Measurements from ENCODE around the gene PTGES3L. TPM values are rescaled to one million over a fixed set of nuclear protein-coding genes. Genes with fewer than 3 reads are reported as not detected.

PTGES3L gene
- total and polyA plus RNA-seq, 8 donors: 0.12 to 1.0 (median 0.29) TPM

GRCh38 chr17:42989726-42990652 lies 10.1 kb upstream of the PTGES3L start:
- WGBS, 2 donors: 86 to 90% methylated on average over 6 of the region's 6 CpGs
- H3K27ac ChIP-seq: no peak overlapping the region
- ATAC-seq (no peak), FAIRE-seq (no peak), DNase-seq (no peak)
- H3K4me1 ChIP-seq: no peaks in the 10 kb centered on the region
- H3K4me3 ChIP-seq: no peak overlapping the region
- H3K27me3 ChIP-seq: no peaks in the 10 kb centered on the region
- intact Hi-C loops (cut with DNase I): no loop called here
- H3K36me3 ChIP-seq: peaks cover 8 to 53% (median 17%) of the 10 kb centered on the region in 3 donors
- no peaks in the 10 kb centered on the region for H3K9me3 ChIP-seq
- no peak for TF ChIP-seq CTCF (IDR thresholded peaks at IDR 0.05)

GRCh38 chr17:42989141-42989540 lies 9.3 kb upstream of the PTGES3L start:
- no peak for ATAC-seq
- WGBS, 2 donors: 75% methylated on average over 5 of the region's 5 CpGs
- H3K4me3 ChIP-seq: no peak overlapping the region
- no peak for DNase-seq
- peaks cover 8 to 53% (median 17%) of the 10 kb centered on the region in 3 donors for H3K36me3 ChIP-seq
- intact Hi-C loops (cut with DNase I): no loop called here
- H3K27me3 ChIP-seq: no peaks in the 10 kb centered on the region
- H3K9me3 ChIP-seq: no peaks in the 10 kb centered on the region
- H3K27ac ChIP-seq: no peak overlapping the region
- FAIRE-seq: no peak
- TF ChIP-seq CTCF (IDR thresholded peaks at IDR 0.05): no peak
- H3K4me1 ChIP-seq: peaks cover 0 to 6% (median 0%) of the 10 kb centered on the region in 3 donors

GRCh38 chr17:42985225-42985624 lies 5.3 kb upstream of the PTGES3L start:
- no peak for FAIRE-seq
- no peak for DNase-seq
- TF ChIP-seq CTCF (IDR thresholded peaks at IDR 0.05): no peak
- Histone ChIP-seq H3K36me3 (peaks cover 0 to 31% (median 17%) of the 10 kb centered on the region in 3 donors), H3K4me3 (no peak overlapping the region), H3K9me3 (no peaks in the 10 kb centered on the region), H3K27me3 (no peaks in the 10 kb centered on the region), H3K4me1 (peaks cover 0 to 20% (median 9%) of the 10 kb centered on the region in 3 donors), H3K27ac (peak overlapping the region in 1 of 4 donors; percentile 57)
- intact Hi-C loops (cut with DNase I): no loop called here
- peak in 1 of 4 donors; percentile 17 for ATAC-seq
- WGBS, 2 donors: 0% methylated on average over 1 of the region's 1 CpG

- Histone ChIP-seq H3K27ac (no peak overlapping the region), H3K9me3 (no peaks in the 10 kb centered on the region), H3K4me3 (no peak overlapping the region), H3K36me3 (peaks cover 0 to 3% (median 0%) of the 10 kb centered on the region in 3 donors), H3K4me1 (peaks cover 0 to 20% (median 16%) of the 10 kb centered on the region in 3 donors), H3K27me3 (no peaks in the 10 kb centered on the region)
- FAIRE-seq (no peak), ATAC-seq (no peak), DNase-seq (no peak)
- intact Hi-C loops (cut with DNase I): no loop called here
- TF ChIP-seq CTCF (IDR thresholded peaks at IDR 0.05): no peak
These were observed 2.4 kb upstream of the PTGES3L start for GRCh38 chr17:42982266-42982665.
